ENCODE data around the gene FBXW9. TPM values are rescaled to one million over a fixed set of nuclear protein-coding genes. Genes with fewer than 3 reads are reported as not detected.
A peak's percentile ranks its signal among the peaks of the same experiment; 100 is the strongest.

Gene FBXW9
- total RNA-seq, 1 donor from 2014 or later = 4.0 TPM

- peak overlapping the region; percentile 100 for H2AFZ ChIP-seq (replicated peaks)
- peak overlapping the region; percentile 92 for H3K4me2 ChIP-seq
- Mint-ChIP-seq H3K27ac (peak overlapping the region; percentile 99), H3K4me3 (peak overlapping the region; percentile 97), H3K27me3 (ENCODE audit: insufficient read depth, low read depth) (peaks cover 16% of the 10 kb centered on the region), H3K9me3 (no peaks in the 10 kb centered on the region), H3K4me1 (peaks cover 35% of the 10 kb centered on the region), H3K36me3 (peaks cover 11% of the 10 kb centered on the region)
- peaks cover 28% of the 10 kb centered on the region for H3F3A ChIP-seq (ENCODE audit: low read depth)
- H3K4me1 ChIP-seq = peaks cover 7% of the 10 kb centered on the region
- H3K9me3 ChIP-seq (ENCODE audit: low read depth) = no peaks in the 10 kb centered on the region
- TF ChIP-seq EZH2phosphoT487 (IDR thresholded peaks at IDR 0.05) = no peak
- TF ChIP-seq, protein P1, sequence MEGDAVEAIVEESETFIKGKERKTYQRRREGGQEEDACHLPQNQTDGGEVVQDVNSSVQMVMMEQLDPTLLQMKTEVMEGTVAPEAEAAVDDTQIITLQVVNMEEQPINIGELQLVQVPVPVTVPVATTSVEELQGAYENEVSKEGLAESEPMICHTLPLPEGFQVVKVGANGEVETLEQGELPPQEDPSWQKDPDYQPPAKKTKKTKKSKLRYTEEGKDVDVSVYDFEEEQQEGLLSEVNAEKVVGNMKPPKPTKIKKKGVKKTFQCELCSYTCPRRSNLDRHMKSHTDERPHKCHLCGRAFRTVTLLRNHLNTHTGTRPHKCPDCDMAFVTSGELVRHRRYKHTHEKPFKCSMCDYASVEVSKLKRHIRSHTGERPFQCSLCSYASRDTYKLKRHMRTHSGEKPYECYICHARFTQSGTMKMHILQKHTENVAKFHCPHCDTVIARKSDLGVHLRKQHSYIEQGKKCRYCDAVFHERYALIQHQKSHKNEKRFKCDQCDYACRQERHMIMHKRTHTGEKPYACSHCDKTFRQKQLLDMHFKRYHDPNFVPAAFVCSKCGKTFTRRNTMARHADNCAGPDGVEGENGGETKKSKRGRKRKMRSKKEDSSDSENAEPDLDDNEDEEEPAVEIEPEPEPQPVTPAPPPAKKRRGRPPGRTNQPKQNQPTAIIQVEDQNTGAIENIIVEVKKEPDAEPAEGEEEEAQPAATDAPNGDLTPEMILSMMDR (IDR thresholded peaks at IDR 0.05) = no peak
- DNase-seq (ENCODE audit: low spot score) = no peak
- no peaks in the 10 kb centered on the region for H3K27me3 ChIP-seq
- H4K20me1 ChIP-seq (ENCODE audit: low read depth) = peaks cover 2% of the 10 kb centered on the region
- peaks cover 43% of the 10 kb centered on the region for H3K79me2 ChIP-seq (ENCODE audit: low read depth)
- peak overlapping the region; percentile 87 for H3K4me3 ChIP-seq
- H3K9ac ChIP-seq = peak overlapping the region; percentile 87
- no peaks in the 10 kb centered on the region for H3K36me3 ChIP-seq
- no peak overlapping the region for H3K27ac ChIP-seq
These were observed 26.1 kb downstream of the FBXW9 start for GRCh38 chr19:12670159-12670928.

GRCh38 chr19:12669270-12670158 lies 26.9 kb downstream of the FBXW9 start:
- peaks cover 10% of the 10 kb centered on the region for H3K36me3 Mint-ChIP-seq

DNA sequence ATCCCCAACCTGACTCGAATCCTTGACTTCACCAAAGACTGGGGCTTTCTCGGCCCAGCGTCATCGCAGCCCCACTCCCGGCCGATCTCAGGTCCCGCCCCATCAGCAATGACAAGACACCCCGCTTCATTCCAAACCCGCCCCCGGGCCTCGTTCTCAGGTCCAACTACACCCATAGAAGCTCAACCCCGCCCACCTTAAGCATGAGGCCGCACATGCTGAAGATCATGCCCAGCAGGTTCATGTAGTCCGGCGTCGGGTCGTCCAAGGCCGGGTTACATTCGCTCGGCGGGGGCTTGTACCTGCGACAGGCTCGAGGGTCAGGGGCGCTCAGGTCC lies 27.5 kb downstream of the FBXW9 start:
- no peaks in the 10 kb centered on the region for H3K36me3 ChIP-seq
- H3K4me2 ChIP-seq = peak overlapping the region; percentile 92
- H3K4me3 ChIP-seq = peak overlapping the region; percentile 87
- H3K27me3 ChIP-seq = no peaks in the 10 kb centered on the region
- peak overlapping the region; percentile 100 for H2AFZ ChIP-seq (replicated peaks)
- Mint-ChIP-seq H3K27ac (peak overlapping the region; percentile 90), H3K4me3 (peak overlapping the region; percentile 97), H3K27me3 (ENCODE audit: insufficient read depth, low read depth) (peaks cover 12% of the 10 kb centered on the region), H3K9me3 (no peaks in the 10 kb centered on the region), H3K4me1 (peaks cover 35% of the 10 kb centered on the region), H3K36me3 (peaks cover 5% of the 10 kb centered on the region)
- peaks cover 34% of the 10 kb centered on the region for H3F3A ChIP-seq (ENCODE audit: low read depth)
- peak overlapping the region; percentile 87 for H3K9ac ChIP-seq
- TF ChIP-seq, protein P1 (IDR thresholded peaks at IDR 0.05) = no peak
- no peak for TF ChIP-seq EZH2phosphoT487 (IDR thresholded peaks at IDR 0.05)
- no peak for TF ChIP-seq EZH2 (IDR thresholded peaks at IDR 0.05)
- no peaks in the 10 kb centered on the region for H3K9me3 ChIP-seq (ENCODE audit: low read depth)
- H4K20me1 ChIP-seq (ENCODE audit: low read depth) = no peaks in the 10 kb centered on the region
- DNase-seq (ENCODE audit: low spot score) = peak; percentile 53
- H3K4me1 ChIP-seq = peaks cover 7% of the 10 kb centered on the region
- no peak overlapping the region for H3K27ac ChIP-seq
- H3K79me2 ChIP-seq (ENCODE audit: low read depth) = peaks cover 43% of the 10 kb centered on the region

More at GRCh38 chr19:12669270-12670158, 26.9 kb downstream of the FBXW9 start:
- Histone ChIP-seq H3K27ac (peak overlapping the region; percentile 98), H2AFZ (replicated peaks) (peak overlapping the region; percentile 100), H3K27me3 (no peaks in the 10 kb centered on the region), H3F3A (ENCODE audit: low read depth) (peaks cover 32% of the 10 kb centered on the region), H3K4me3 (peak overlapping the region; percentile 87), H3K36me3 (no peaks in the 10 kb centered on the region), H3K9ac (peak overlapping the region; percentile 87), H3K4me1 (peaks cover 7% of the 10 kb centered on the region), H3K9me3 (ENCODE audit: low read depth) (no peaks in the 10 kb centered on the region), H3K79me2 (ENCODE audit: low read depth) (peaks cover 43% of the 10 kb centered on the region), H3K4me2 (peak overlapping the region; percentile 92), H4K20me1 (ENCODE audit: low read depth) (peaks cover under 1% of the 10 kb centered on the region)
- Mint-ChIP-seq H3K4me1 (peaks cover 35% of the 10 kb centered on the region), H3K27me3 (ENCODE audit: insufficient read depth, low read depth) (peaks cover 15% of the 10 kb centered on the region), H3K4me3 (peak overlapping the region; percentile 97), H3K9me3 (no peaks in the 10 kb centered on the region), H3K27ac (peak overlapping the region; percentile 99)
- peak; percentile 86 for DNase-seq (ENCODE audit: low spot score)
- no peak for TF ChIP-seq EZH2 (IDR thresholded peaks at IDR 0.05)
- TF ChIP-seq, protein P1 (IDR thresholded peaks at IDR 0.05) = no peak
- no peak for TF ChIP-seq EZH2phosphoT487 (IDR thresholded peaks at IDR 0.05)

Measured in neural progenitor cell (in vitro differentiated cells).